SK-N-SH (cell line): Measurements from ENCODE around the gene IPO8. TPM values are rescaled to one million over a fixed set of nuclear protein-coding genes. Genes with fewer than 3 reads are reported as not detected.

Source experiments
- CTCF ChIA-PET: fragments of 300-600, 350-600 bp; formaldehyde crosslinking; extraction: SDS; loops from one replicate; lab custom pipeline; 2021; lab: Yijun Ruan, JAX
- POLR2A ChIA-PET: fragments of 350-600 bp; sonication (Branson Sonifier 250); formaldehyde crosslinking; extraction: SDS; loops from one replicate; lab custom pipeline; 2020; ENCODE audit warnings: antibody characterized with exemption, inconsistent platforms; lab: Yijun Ruan, JAX
- DNase-seq: peaks from one replicate; pipeline ENCODE4 v3.0.0; 2012
- H2AFZ ChIP-seq: fragments of 200-600 bp; sonication (generic); 2 replicates; pipeline ENCODE4 v1.8.1; 2016; ENCODE audit warnings: antibody characterized with exemption, mild to moderate bottlenecking, low read depth
- H3F3A ChIP-seq: fragments of 200-600 bp; sonication (generic); replicated peaks from 2 replicates; pipeline ENCODE3; 2016; ENCODE audit warnings: antibody characterized with exemption, mild to moderate bottlenecking; ENCODE audit not compliant: insufficient read depth
- H3K27ac ChIP-seq, 2 experiments: fragments of 200-500 bp in 1 of 2; fragments of 200-600 bp in 1 of 2; sonication (Bioruptor generic) in 1 of 2; sonication (generic), shearing (Covaris generic) in 1 of 2; 2 replicates each; pipeline versions ENCODE4 v1.5.1 to v1.6.1; 2014 to 2016; ENCODE audit warnings: low read depth in 2 of 2, inconsistent platforms in 1 of 2, low read length in 1 of 2, mild to moderate bottlenecking in 1 of 2, mixed read lengths in 1 of 2
- H3K27me3 ChIP-seq: fragments of 200-600 bp; sonication (generic), shearing (Covaris generic); 2 replicates; pipeline ENCODE4 v1.6.1; 2016; ENCODE audit warnings: mixed run types; ENCODE audit not compliant: insufficient read depth
- H3K36me3 ChIP-seq, 2 experiments: fragments of 200-500 bp in 1 of 2; fragments of 200-600 bp in 1 of 2; sonication (Bioruptor generic) in 1 of 2; sonication (generic) in 1 of 2; replicated peaks in 1 of 2; 2 replicates each; pipeline versions ENCODE3 to v1.5.1; 2014 to 2016; ENCODE audit warnings: low read length in 1 of 2, mild to moderate bottlenecking in 1 of 2; ENCODE audit not compliant: insufficient read depth in 2 of 2, control insufficient read depth in 1 of 2
- H3K4me1 ChIP-seq, 2 experiments: fragments of 200-500 bp in 1 of 2; fragments of 200-600 bp in 1 of 2; sonication (Bioruptor generic) in 1 of 2; sonication (generic), shearing (Covaris generic) in 1 of 2; 2 replicates each; pipeline versions ENCODE4 v1.5.1 to v1.6.1; 2014 to 2016; ENCODE audit warnings: low read depth in 1 of 2, low read length in 1 of 2, mixed run types in 1 of 2; ENCODE audit not compliant: insufficient read depth in 2 of 2, control insufficient read depth in 1 of 2
- H3K4me2 ChIP-seq: fragments of 200-600 bp; sonication (generic), shearing (Covaris generic); 2 replicates; pipeline ENCODE4 v1.6.1; 2017; ENCODE audit warnings: mixed run types
- H3K4me3 ChIP-seq, 2 experiments: fragments of 200-500 bp in 1 of 2; fragments of 200-600 bp in 1 of 2; sonication (Bioruptor generic) in 1 of 2; sonication (generic), shearing (Covaris generic) in 1 of 2; 2 replicates each; pipeline versions ENCODE4 v1.5.1 to v1.8.1; 2014 to 2016; ENCODE audit warnings: low read depth in 2 of 2, inconsistent platforms in 1 of 2, low read length in 1 of 2, mild to moderate bottlenecking in 1 of 2, mixed read lengths in 1 of 2, moderate library complexity in 1 of 2
- H3K79me2 ChIP-seq: fragments of 200-600 bp; sonication (generic); 2 replicates; pipeline ENCODE4 v1.8.1; 2017; ENCODE audit warnings: mild to moderate bottlenecking; ENCODE audit not compliant: insufficient read depth
- H3K9ac ChIP-seq: fragments of 200-600 bp; sonication (generic); 2 replicates; pipeline ENCODE4 v1.6.1; 2017; ENCODE audit warnings: mixed run types
- H3K9me2 ChIP-seq: fragments of 200-600 bp; sonication (generic); 2 replicates; pipeline ENCODE4 v1.6.1; 2017; ENCODE audit warnings: mixed run types
- H3K9me3 ChIP-seq: fragments of 200-600 bp; sonication (generic); 2 replicates; pipeline ENCODE4 v1.6.1; 2017; ENCODE audit warnings: mixed run types, mild to moderate bottlenecking, moderate library complexity
- H4K20me1 ChIP-seq: fragments of 200-600 bp; sonication (generic); 2 replicates; pipeline ENCODE4 v1.6.1; 2017; ENCODE audit warnings: mild to moderate bottlenecking, mixed run types; ENCODE audit not compliant: insufficient read depth
- ELF1 ChIP-seq: IDR thresholded peaks from 2 replicates; pipeline ENCODE4 v1.4.0; 2012
- FOSL2 ChIP-seq: IDR thresholded peaks from 2 replicates; pipeline ENCODE4 v1.4.0; 2012; ENCODE audit warnings: low read depth, mild to moderate bottlenecking, moderate library complexity, borderline replicate concordance
- FOXJ3 ChIP-seq: sonication (generic); formaldehyde crosslinking; IDR thresholded peaks from 2 replicates; pipeline ENCODE4 v1.5.1; 2020; ENCODE audit warnings: mild to moderate bottlenecking, missing genetic modification reagents
- FOXM1 ChIP-seq: IDR thresholded peaks from 2 replicates; pipeline ENCODE4 v1.4.0; 2012; ENCODE audit warnings: low read depth, mild to moderate bottlenecking
- GABPA ChIP-seq: IDR thresholded peaks from 2 replicates; pipeline ENCODE4 v1.4.0; 2012; ENCODE audit warnings: low read depth, mild to moderate bottlenecking
- JUND ChIP-seq: IDR thresholded peaks from 2 replicates; pipeline ENCODE4 v1.4.0; 2012
- NFIC ChIP-seq: IDR thresholded peaks from 2 replicates; pipeline ENCODE4 v1.4.0; 2012; ENCODE audit warnings: borderline replicate concordance
- POLR2AphosphoS5 ChIP-seq: IDR thresholded peaks from 2 replicates; pipeline ENCODE4 v1.6.1; 2012; ENCODE audit warnings: low read depth, low read length
- RFX5 ChIP-seq: IDR thresholded peaks from 2 replicates; pipeline ENCODE4 v1.6.1; 2012; ENCODE audit warnings: mild to moderate bottlenecking, improper control_type of control experiment, low read length
- RXRA ChIP-seq: IDR thresholded peaks from 2 replicates; pipeline ENCODE4 v1.4.0; 2012; ENCODE audit warnings: low read depth, mild to moderate bottlenecking, borderline replicate concordance
- TAF1 ChIP-seq: IDR thresholded peaks from 2 replicates; pipeline ENCODE4 v1.6.1; 2012; ENCODE audit warnings: low read depth, mild to moderate bottlenecking, low read length, moderate library complexity, borderline replicate concordance
- TCF12 ChIP-seq: IDR thresholded peaks from 2 replicates; pipeline ENCODE4 v1.4.0; 2012
- TEAD4 ChIP-seq: IDR thresholded peaks from 2 replicates; pipeline ENCODE4 v1.4.0; 2012; ENCODE audit warnings: mild to moderate bottlenecking, borderline replicate concordance; ENCODE audit not compliant: insufficient read depth
- YY1 ChIP-seq: IDR thresholded peaks from 2 replicates; pipeline ENCODE4 v1.4.0; 2012; ENCODE audit warnings: low read depth, mild to moderate bottlenecking
- WGBS: methylation state at CpG from one replicate; pipeline ENCODE4 v1.1.6; 2017; ENCODE audit warnings: low lambda C conversion rate; 5-methylcytosine and 5-hydroxymethylcytosine counted together
- polyA plus RNA-seq, 3 experiments: library from polyadenylated mRNA; depleted of rRNA; stranded (reverse); fragments of >200 nt; gene quantifications; 2 replicates each; pipeline ENCODE4 v1.2.3, GENCODE V29; 2012
- TF ChIP-seq, protein P1 (sequence below): fragments of 150-350 bp; IDR thresholded peaks from 2 replicates; pipeline ENCODE4 v1.6.1; 2017; ENCODE audit warnings: antibody characterized with exemption, low read length, low read depth, borderline replicate concordance
- TF ChIP-seq, protein P2 (sequence below): IDR thresholded peaks from 2 replicates; pipeline ENCODE4; 2012

Gene IPO8
- polyA plus RNA-seq, 1 of the 3 experiments (the other 2 are of a cell fraction), result 5.8 TPM

DNA sequence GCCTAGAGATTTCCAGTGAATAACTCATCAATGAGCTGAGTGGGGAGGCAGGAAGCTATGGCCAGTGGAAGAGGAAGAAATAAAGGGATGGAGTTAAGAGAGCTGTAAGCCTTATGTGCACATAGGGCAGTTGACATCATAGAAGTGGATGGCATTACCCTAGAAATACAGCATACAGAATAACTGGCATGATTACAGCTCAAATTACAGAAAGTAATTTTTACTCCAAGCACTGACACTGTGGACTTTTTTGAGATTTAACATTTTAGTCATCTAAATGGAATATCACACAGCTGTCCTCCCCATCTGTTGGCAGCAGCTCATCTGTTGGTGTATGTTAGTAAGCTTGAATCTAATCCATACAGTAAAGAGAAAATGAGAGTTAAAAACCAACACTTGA, 5.4 kb upstream of the IPO8 start:
- Histone ChIP-seq H3K36me3 (peaks cover 5 to 7% of the 10 kb centered on the region in 2 experiments), H3K9me3 (no peaks in the 10 kb centered on the region), H3K27ac (peak overlapping the region in 1 of 2 experiments; percentile 65; a peak in 1 of 4 replicates), H3K9me2 (no peaks in the 10 kb centered on the region), H3K4me3 (no peak overlapping the region), H3K79me2 (no peaks in the 10 kb centered on the region), H4K20me1 (no peaks in the 10 kb centered on the region), H3K4me1 (peaks cover 5 to 11% of the 10 kb centered on the region in 2 experiments; a peak in 3 of 4 replicates), H3K9ac (no peak overlapping the region), H3K4me2 (no peak overlapping the region), H3K27me3 (no peaks in the 10 kb centered on the region), H2AFZ (no peak overlapping the region), H3F3A (peaks cover 11% of the 10 kb centered on the region)
- CTCF ChIA-PET, result no interaction called here
- no peak for DNase-seq
- POLR2A ChIA-PET, result no interaction called here
- TF ChIP-seq POLR2AphosphoS5 (no peak), FOXM1 (no peak), FOXJ3 (CRISPR knock-in tag) (no peak), YY1 (no peak), TEAD4 (no peak)
- TF ChIP-seq, protein P1, sequence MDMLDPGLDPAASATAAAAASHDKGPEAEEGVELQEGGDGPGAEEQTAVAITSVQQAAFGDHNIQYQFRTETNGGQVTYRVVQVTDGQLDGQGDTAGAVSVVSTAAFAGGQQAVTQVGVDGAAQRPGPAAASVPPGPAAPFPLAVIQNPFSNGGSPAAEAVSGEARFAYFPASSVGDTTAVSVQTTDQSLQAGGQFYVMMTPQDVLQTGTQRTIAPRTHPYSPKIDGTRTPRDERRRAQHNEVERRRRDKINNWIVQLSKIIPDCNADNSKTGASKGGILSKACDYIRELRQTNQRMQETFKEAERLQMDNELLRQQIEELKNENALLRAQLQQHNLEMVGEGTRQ, result no peak

DNA sequence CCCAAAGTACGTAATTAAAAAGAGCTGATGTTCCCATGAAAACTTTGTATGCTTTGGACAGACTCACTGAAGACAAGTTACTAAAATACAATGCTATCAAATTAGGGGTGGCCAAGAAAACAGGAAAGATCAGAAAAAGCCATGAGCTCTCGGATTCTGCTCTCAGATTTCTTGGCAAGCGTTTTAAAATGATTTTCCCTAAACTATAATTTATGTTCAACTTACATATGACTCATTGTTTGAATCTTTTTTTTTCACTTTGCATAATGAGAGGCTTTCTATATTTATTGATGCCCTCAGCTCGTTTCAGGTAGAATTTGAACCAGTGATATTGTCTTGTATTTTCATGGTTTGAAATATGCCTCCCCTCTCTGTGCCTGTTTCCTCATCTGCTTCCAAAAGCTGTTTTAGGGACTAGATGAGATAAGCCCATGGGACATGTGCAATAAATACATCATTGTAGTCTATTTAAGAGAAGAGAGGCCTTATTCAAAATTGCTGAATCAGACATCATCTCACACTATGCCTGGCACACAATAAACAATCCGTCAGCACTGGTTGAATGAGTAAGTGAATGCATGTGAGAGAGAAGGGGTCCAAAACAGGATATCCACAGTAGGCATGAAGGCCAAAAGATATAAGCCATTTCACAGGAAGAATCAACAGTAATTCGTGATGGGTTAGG, 4.7 kb upstream of the IPO8 start:
- no peaks in the 10 kb centered on the region for H4K20me1 ChIP-seq
- TF ChIP-seq FOSL2, result peak; percentile 36; the same call in 1 of the 2 replicates
- TF ChIP-seq RFX5, result no peak
- no peak for TF ChIP-seq GABPA
- TF ChIP-seq, protein P2, sequence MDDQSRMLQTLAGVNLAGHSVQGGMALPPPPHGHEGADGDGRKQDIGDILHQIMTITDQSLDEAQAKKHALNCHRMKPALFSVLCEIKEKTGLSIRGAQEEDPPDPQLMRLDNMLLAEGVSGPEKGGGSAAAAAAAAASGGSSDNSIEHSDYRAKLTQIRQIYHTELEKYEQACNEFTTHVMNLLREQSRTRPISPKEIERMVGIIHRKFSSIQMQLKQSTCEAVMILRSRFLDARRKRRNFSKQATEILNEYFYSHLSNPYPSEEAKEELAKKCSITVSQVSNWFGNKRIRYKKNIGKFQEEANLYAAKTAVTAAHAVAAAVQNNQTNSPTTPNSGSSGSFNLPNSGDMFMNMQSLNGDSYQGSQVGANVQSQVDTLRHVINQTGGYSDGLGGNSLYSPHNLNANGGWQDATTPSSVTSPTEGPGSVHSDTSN, result 0 out of 2 replicates have a peak, but pooled peaks have one; percentile 28
- TF ChIP-seq NFIC, result peak; percentile 37; the same call in 1 of the 2 replicates
- no peak for TF ChIP-seq ELF1
- peak; percentile 25; the same call in 1 of the 2 replicates for TF ChIP-seq JUND
- no peak for TF ChIP-seq RXRA
- TF ChIP-seq TCF12, result peak; percentile 17; the same call in 1 of the 2 replicates
- TF ChIP-seq TAF1, result no peak
- CTCF ChIA-PET, result interaction anchor here (0.8 kb wide), 1 partner anchor 1180 kb away, joined by 3 read pairs; no protein-coding TSS in a partner anchor
- no peak overlapping the region for H3K4me3 ChIP-seq
- H2AFZ ChIP-seq, result no peak overlapping the region
- peaks cover 4 to 7% of the 10 kb centered on the region in 2 experiments for H3K36me3 ChIP-seq
- peak overlapping the region; percentile 25 to 65; a peak in 3 of 4 replicates for H3K27ac ChIP-seq
- H3K9me2 ChIP-seq, result no peaks in the 10 kb centered on the region
- H3K27me3 ChIP-seq, result no peaks in the 10 kb centered on the region
- H3K9ac ChIP-seq, result no peak overlapping the region
- H3K4me1 ChIP-seq, result peaks cover 5 to 11% of the 10 kb centered on the region in 2 experiments; a peak in 3 of 4 replicates
- peak overlapping the region; percentile 47; the same call in 1 of the 2 replicates for H3K4me2 ChIP-seq
- no peaks in the 10 kb centered on the region for H3K9me3 ChIP-seq
- no peak for DNase-seq
- H3F3A ChIP-seq, result peaks cover 11% of the 10 kb centered on the region
- 59% methylated on average over 6 of the region's 6 CpGs for WGBS
- POLR2A ChIA-PET, result no interaction called here
- peaks cover 3% of the 10 kb centered on the region for H3K79me2 ChIP-seq
